ENCODE data around the gene HDAC7. TPM values are rescaled to one million over a fixed set of nuclear protein-coding genes. Genes with fewer than 3 reads are reported as not detected.

HDAC7 gene
- 26.9 and 39.5 TPM in 2 replicates for total RNA-seq (2012; rRNA removed)

DNA sequence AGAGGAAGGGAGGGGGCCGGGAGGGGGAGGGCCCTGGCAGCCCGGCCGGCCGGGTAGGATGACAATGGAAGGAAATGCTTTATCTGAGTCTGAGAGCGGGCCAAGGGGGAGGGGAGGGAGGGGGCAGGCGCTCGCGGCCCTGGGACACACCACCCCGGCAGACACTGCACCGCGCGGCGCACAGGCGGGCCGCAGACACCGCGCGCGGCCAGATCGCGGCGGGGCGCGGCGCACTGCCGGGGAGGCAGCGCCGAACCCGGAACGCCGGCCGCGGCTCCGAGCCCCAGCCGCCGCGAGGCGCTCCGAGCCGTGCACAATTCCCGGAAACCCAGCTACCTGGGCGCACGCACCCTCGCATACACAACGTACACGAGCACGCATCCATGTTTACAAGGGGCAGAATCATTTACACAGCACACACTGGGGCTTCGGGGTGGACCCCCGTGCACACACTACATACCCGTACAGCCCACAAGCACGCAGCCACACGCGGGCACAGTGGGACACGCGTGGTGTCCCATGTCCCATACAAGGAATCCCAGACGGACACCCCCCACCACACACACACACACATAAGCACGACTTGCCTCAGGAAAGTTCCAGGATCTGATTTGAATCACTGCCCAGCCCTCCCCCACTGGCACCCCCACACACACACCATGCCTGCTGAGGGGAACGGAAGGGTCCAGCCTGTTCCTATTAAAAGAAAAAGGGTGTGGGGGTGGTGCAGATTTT, at the start of gene HDAC7:
HDAC7 (minus strand) TSS at position 8 of the 735 bp plus-strand sequence. CDS start 118 bp downstream, outside the sequence.
- Histone ChIP-seq H3K4me1 (ENCODE audit: control insufficient read depth, insufficient read depth, low read length) (peaks cover 76% of the 10 kb centered on the region), H3K36me3 (ENCODE audit: insufficient read depth, low read length) (no peaks in the 10 kb centered on the region)

DNA sequence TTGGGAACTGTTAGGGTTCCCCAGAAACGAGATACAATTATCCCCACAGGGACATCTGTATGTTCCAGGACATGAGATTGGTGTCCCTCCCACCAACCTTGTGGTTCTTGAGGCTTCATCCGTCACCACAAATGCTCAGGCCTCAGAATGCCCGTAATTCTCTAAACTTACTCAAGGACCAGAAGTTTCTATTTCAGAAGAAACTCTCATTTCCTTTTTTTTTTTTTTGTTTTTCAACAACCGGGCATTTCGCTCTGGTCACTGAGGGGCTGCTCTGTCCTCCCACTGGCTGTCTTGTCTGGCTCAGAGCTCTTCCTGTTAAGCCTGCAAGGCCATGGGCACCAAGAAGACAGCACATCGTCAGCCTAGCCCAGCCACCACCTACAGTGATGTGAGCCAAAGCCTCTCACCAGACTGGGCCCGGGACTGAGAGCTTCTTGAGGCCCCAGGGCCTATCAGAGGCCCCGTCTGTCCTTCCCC, 48.9 kb upstream of the HDAC7 start:
- Histone ChIP-seq H3K4me1 (ENCODE audit: control insufficient read depth, insufficient read depth, low read length) (peaks cover 24% of the 10 kb centered on the region), H3K4me2 (ENCODE audit: low read length) (no peak overlapping the region), H3K9ac (ENCODE audit: low read depth, low read length) (no peak overlapping the region), H3K27me3 (ENCODE audit: control insufficient read depth, insufficient read depth, low read length) (no peaks in the 10 kb centered on the region), H3K4me3 (ENCODE audit: low read length) (no peak overlapping the region), H3K9me3 (replicated peaks; ENCODE audit: low read length) (no peaks in the 10 kb centered on the region), H3K36me3 (ENCODE audit: insufficient read depth, low read length) (no peaks in the 10 kb centered on the region)

More for the DNA sequence above, at the start of gene HDAC7:
- H3K9ac ChIP-seq (ENCODE audit: low read depth, low read length), result peak within 1 kb of the TSS; percentile 92
- H3K27me3 ChIP-seq (ENCODE audit: control insufficient read depth, insufficient read depth, low read length), result no peaks in the 10 kb centered on the region
- H3K4me3 ChIP-seq (ENCODE audit: low read length), result peak within 1 kb of the TSS; percentile 96
- H3K9me3 ChIP-seq (replicated peaks; ENCODE audit: low read length), result no peaks in the 10 kb centered on the region
- peak within 1 kb of the TSS; percentile 98 for H3K4me2 ChIP-seq (ENCODE audit: low read length)

DNA sequence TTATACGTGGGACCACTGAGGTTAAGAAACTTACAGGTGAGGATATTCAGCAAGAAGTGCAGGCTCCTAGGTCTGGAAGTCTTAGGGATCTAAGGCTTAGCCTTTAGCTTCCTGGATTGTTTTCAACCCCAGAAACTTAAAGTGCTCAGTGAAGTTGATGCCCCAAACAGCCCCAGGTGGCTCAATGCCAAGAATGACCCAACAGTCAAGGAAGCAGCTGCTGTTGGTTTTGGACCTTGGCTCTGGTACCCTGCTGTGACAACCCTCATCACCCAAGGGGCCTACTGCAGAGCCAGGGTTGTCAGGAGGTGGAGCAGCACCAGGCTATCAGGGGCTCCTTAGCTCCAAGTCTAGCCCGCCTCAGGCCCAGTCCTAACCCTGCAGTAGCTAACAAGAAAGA, 48.3 kb upstream of the HDAC7 start:
- peaks cover 24% of the 10 kb centered on the region for H3K4me1 ChIP-seq (ENCODE audit: control insufficient read depth, insufficient read depth, low read length)
- no peak overlapping the region for H3K9ac ChIP-seq (ENCODE audit: low read depth, low read length)
- H3K36me3 ChIP-seq (ENCODE audit: insufficient read depth, low read length), result no peaks in the 10 kb centered on the region
- no peaks in the 10 kb centered on the region for H3K9me3 ChIP-seq (replicated peaks; ENCODE audit: low read length)
- H3K4me3 ChIP-seq (ENCODE audit: low read length), result no peak overlapping the region
- H3K4me2 ChIP-seq (ENCODE audit: low read length), result peak overlapping the region; percentile 23
- H3K27me3 ChIP-seq (ENCODE audit: control insufficient read depth, insufficient read depth, low read length), result no peaks in the 10 kb centered on the region

DNA sequence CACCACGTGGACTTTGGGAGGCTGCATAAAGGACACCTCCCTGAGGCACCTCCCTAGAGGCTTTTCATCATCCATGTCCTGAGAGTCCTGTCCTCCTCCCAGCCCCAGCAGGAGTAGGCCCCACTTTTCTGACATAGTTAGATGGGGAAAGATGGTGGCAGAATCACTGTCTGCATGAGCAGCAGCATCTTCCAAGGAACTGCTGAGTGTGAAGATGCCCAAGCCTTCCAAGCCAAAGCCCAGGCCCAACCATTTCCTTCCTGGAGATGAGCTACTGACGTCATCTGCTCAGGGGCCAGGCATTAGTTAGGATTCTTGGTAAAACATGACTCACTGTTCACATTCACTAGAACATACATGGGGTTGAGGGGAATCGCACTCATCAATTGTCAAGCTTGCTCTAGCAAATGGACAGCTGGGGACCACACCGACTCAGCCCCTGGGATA, 47.8 kb upstream of the HDAC7 start:
- Histone ChIP-seq H3K36me3 (ENCODE audit: insufficient read depth, low read length) (no peaks in the 10 kb centered on the region), H3K9ac (ENCODE audit: low read depth, low read length) (no peak overlapping the region), H3K4me2 (ENCODE audit: low read length) (peak overlapping the region; percentile 23)

DNA sequence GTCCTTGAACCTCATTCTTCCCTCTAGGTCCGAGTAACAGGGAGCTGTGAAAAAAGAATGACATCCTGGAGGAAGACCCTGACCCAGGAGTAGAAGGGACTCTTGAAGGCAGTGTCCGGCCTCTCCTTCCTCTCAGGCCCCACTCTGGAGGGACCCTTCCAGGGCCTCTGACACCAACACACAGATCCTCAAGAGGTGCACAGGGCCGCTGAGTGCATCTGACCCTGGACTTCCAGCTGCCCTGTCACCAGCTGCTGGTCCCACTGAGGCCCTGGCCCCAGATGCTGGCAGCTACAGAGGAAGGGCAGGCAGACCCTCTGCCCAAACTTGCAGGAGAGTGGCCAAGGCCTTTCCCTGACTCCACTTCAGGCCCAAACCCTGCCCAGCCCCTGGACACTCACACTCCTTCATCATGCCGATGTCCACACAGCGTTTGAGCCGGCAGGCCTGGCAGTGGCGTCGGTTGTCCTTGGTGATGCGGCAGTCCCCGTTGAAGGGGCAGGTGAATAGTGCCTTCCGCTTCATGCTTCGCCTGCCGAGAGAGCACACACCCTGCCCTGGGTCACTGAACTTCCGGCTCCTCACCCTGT, 45.0 kb upstream of the HDAC7 start:
- H3K27me3 ChIP-seq (ENCODE audit: control insufficient read depth, insufficient read depth, low read length), result no peaks in the 10 kb centered on the region
- no peak overlapping the region for H3K4me3 ChIP-seq (ENCODE audit: low read length)
- H3K9ac ChIP-seq (ENCODE audit: low read depth, low read length), result no peak overlapping the region
- peaks cover 2% of the 10 kb centered on the region for H3K36me3 ChIP-seq (ENCODE audit: insufficient read depth, low read length)
- H3K9me3 ChIP-seq (replicated peaks; ENCODE audit: low read length), result no peaks in the 10 kb centered on the region
- no peak overlapping the region for H3K4me2 ChIP-seq (ENCODE audit: low read length)
- H3K4me1 ChIP-seq (ENCODE audit: control insufficient read depth, insufficient read depth, low read length), result peaks cover 13% of the 10 kb centered on the region

More for the DNA sequence above, 47.8 kb upstream of the HDAC7 start:
- no peaks in the 10 kb centered on the region for H3K27me3 ChIP-seq (ENCODE audit: control insufficient read depth, insufficient read depth, low read length)
- no peak overlapping the region for H3K4me3 ChIP-seq (ENCODE audit: low read length)
- H3K4me1 ChIP-seq (ENCODE audit: control insufficient read depth, insufficient read depth, low read length), result peaks cover 24% of the 10 kb centered on the region
- H3K9me3 ChIP-seq (replicated peaks; ENCODE audit: low read length), result no peaks in the 10 kb centered on the region

DNA sequence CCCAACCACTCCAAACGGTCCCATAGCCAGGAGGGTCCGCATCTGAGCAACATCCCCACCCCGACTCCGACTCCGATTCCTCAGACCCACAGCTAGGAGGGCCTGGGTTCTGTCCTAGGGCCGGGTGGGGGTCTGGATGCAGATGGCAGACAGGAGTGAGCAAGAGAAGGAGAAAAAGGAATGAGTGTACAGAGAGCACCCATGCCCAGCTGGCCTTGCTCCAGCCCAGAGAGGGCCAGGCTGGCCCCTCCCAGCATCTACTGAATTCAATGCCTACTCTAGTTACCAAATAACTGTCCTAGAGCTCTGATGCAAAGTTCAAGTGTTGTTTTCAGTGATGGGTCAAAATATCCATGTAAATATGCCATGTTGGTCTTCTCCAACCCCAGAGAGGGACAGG, 44.3 kb upstream of the HDAC7 start:
- no peak overlapping the region for H3K4me3 ChIP-seq (ENCODE audit: low read length)
- H3K36me3 ChIP-seq (ENCODE audit: insufficient read depth, low read length), result peaks cover 2% of the 10 kb centered on the region
- no peak overlapping the region for H3K4me2 ChIP-seq (ENCODE audit: low read length)
- H3K27me3 ChIP-seq (ENCODE audit: control insufficient read depth, insufficient read depth, low read length), result no peaks in the 10 kb centered on the region
- no peak overlapping the region for H3K9ac ChIP-seq (ENCODE audit: low read depth, low read length)
- H3K9me3 ChIP-seq (replicated peaks; ENCODE audit: low read length), result no peaks in the 10 kb centered on the region
- peaks cover 13% of the 10 kb centered on the region for H3K4me1 ChIP-seq (ENCODE audit: control insufficient read depth, insufficient read depth, low read length)

DNA sequence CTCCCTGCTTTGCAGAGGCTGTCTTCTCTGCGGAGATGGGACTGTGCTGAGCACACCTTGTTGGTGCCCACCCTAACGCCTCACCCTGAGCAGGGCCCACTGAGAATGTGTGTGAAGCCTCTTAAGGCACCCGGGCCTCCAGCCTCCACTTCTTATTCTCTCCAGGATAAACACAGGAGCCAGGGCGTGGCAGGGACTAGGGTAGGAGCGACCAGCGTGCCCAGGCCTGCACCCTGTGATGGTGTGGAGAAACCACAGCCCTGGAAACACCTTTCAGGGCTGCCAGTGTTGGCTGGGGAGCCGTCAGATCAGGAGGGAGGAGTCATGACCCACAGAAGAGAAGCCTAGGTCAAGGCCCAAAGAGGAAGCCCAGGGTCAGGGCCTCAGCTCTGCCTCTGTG, 43.8 kb upstream of the HDAC7 start:
- no peak overlapping the region for H3K4me2 ChIP-seq (ENCODE audit: low read length)
- H3K4me3 ChIP-seq (ENCODE audit: low read length), result no peak overlapping the region
- peaks cover 2% of the 10 kb centered on the region for H3K36me3 ChIP-seq (ENCODE audit: insufficient read depth, low read length)
- H3K4me1 ChIP-seq (ENCODE audit: control insufficient read depth, insufficient read depth, low read length), result peaks cover 13% of the 10 kb centered on the region
- no peaks in the 10 kb centered on the region for H3K27me3 ChIP-seq (ENCODE audit: control insufficient read depth, insufficient read depth, low read length)
- no peak overlapping the region for H3K9ac ChIP-seq (ENCODE audit: low read depth, low read length)
- H3K9me3 ChIP-seq (replicated peaks; ENCODE audit: low read length), result no peaks in the 10 kb centered on the region

DNA sequence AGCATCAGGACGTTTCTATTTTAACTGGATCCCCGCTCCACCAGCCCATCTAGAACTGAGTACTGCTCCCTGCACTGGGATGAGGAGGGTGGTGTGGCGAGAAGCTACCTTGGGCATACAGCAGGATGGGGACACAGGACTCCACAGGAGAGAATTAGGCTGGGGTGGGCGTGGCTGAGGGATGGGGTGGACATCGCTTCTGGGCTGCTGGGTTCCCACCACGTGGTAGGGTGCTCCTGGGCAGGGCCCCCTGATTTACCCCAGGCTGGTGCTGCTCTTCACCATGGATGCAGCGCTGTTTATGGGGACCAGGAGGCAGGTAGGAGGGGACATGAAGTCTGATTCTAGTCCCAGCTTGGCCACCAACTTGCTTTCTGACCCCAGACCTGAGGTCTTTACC, 43.2 kb upstream of the HDAC7 start:
- H3K9ac ChIP-seq (ENCODE audit: low read depth, low read length), result no peak overlapping the region

DNA sequence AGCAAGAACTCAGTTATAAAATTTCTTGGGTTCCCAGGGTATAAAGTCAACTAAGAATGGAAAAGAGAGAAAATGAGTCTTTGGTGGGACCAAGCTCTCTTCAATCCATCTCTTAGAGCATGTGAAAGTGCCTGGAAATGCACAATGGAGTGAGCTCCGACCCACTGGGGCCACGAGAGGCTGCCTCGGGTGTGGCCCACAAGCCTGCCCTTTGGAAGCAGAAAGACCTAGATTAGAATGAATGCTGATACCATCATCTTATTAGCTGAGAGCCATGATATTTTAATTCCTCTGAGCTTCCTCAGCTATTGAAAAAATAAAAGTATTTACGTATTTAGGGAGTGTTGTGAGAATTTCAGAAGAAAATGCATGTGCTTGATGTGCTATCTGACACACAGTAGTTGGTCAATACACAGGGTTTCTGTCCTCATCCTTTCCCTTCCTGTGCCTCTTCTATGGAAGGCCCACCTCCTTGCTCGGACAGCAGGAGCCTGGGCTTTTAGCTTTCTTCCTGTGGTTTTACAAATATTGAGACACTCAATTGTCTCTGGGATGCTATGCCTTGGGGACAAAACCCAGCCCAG, 42.6 kb upstream of the HDAC7 start:
- no peaks in the 10 kb centered on the region for H3K9me3 ChIP-seq (replicated peaks; ENCODE audit: low read length)
- H3K36me3 ChIP-seq (ENCODE audit: insufficient read depth, low read length), result peaks cover 2% of the 10 kb centered on the region
- H3K27me3 ChIP-seq (ENCODE audit: control insufficient read depth, insufficient read depth, low read length), result no peaks in the 10 kb centered on the region
- no peak overlapping the region for H3K4me3 ChIP-seq (ENCODE audit: low read length)
- peaks cover under 1% of the 10 kb centered on the region for H3K4me1 ChIP-seq (ENCODE audit: control insufficient read depth, insufficient read depth, low read length)
- H3K9ac ChIP-seq (ENCODE audit: low read depth, low read length), result no peak overlapping the region
- H3K4me2 ChIP-seq (ENCODE audit: low read length), result no peak overlapping the region

More for the DNA sequence above, 43.2 kb upstream of the HDAC7 start:
- H3K4me2 ChIP-seq (ENCODE audit: low read length), result no peak overlapping the region
- H3K9me3 ChIP-seq (replicated peaks; ENCODE audit: low read length), result no peaks in the 10 kb centered on the region
- peaks cover 2% of the 10 kb centered on the region for H3K36me3 ChIP-seq (ENCODE audit: insufficient read depth, low read length)
- no peaks in the 10 kb centered on the region for H3K27me3 ChIP-seq (ENCODE audit: control insufficient read depth, insufficient read depth, low read length)
- H3K4me1 ChIP-seq (ENCODE audit: control insufficient read depth, insufficient read depth, low read length), result peaks cover 7% of the 10 kb centered on the region
- no peak overlapping the region for H3K4me3 ChIP-seq (ENCODE audit: low read length)

DNA sequence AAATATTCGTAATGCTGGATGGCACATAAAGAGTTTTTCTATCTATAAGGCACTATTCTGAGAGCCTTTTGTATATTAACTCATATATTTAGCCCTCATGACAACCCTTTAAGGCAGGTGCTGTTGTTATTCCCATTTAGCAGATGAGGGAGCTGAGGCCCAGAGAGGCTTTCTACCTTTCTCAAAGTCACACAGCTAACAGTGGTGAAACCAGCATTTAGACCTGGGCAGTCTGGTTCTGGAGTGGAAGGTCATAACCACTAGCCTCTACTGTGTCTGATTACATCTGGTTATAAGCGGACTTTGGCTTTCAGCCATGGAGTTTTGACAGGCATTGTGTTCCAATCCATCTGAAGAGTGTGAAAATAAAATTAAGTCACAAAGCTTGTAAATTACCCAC, 41.2 kb upstream of the HDAC7 start:
- no peaks in the 10 kb centered on the region for H3K9me3 ChIP-seq (replicated peaks; ENCODE audit: low read length)
- H3K4me1 ChIP-seq (ENCODE audit: control insufficient read depth, insufficient read depth, low read length), result no peaks in the 10 kb centered on the region
- H3K4me3 ChIP-seq (ENCODE audit: low read length), result no peak overlapping the region
- H3K27me3 ChIP-seq (ENCODE audit: control insufficient read depth, insufficient read depth, low read length), result no peaks in the 10 kb centered on the region
- H3K36me3 ChIP-seq (ENCODE audit: insufficient read depth, low read length), result peaks cover 2% of the 10 kb centered on the region
- H3K9ac ChIP-seq (ENCODE audit: low read depth, low read length), result no peak overlapping the region
- H3K4me2 ChIP-seq (ENCODE audit: low read length), result no peak overlapping the region

DNA sequence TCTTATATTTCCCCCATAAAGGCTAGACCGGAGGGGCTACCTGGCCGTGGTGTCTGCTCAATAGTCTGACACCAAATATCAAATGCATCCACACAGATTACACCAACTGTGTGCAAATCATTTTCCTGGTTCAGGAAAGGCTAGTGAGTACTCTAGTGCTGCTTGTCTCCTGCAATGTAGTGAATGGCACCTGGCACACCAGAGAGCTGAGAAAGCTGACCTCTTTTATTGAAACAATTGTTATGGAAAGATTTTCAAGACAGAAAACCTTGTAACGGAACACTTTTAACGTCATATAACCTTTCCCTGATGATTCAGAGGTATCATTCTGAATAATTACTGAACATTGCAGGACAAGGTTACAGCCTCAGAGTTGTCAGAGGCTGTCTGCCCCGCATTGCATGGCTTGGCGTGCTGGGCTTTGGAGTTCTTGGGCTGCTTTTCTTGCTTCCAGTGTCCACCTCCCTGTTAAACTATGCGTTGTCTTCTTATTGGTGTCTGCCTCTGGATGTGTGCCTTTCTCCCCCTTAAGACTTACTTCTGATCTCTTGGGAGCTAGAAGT, 40.7 kb upstream of the HDAC7 start:
- Histone ChIP-seq H3K36me3 (ENCODE audit: insufficient read depth, low read length) (peaks cover 7% of the 10 kb centered on the region), H3K9ac (ENCODE audit: low read depth, low read length) (no peak overlapping the region), H3K27me3 (ENCODE audit: control insufficient read depth, insufficient read depth, low read length) (no peaks in the 10 kb centered on the region), H3K4me2 (ENCODE audit: low read length) (no peak overlapping the region), H3K9me3 (replicated peaks; ENCODE audit: low read length) (no peaks in the 10 kb centered on the region), H3K4me3 (ENCODE audit: low read length) (no peak overlapping the region), H3K4me1 (ENCODE audit: control insufficient read depth, insufficient read depth, low read length) (no peaks in the 10 kb centered on the region)

All from skeletal muscle satellite cell (primary cell).